Naive thymus-derived CD4-positive, alpha-beta T cell (primary cell): ENCODE results near the gene KRT79. TPM values are rescaled to one million over a fixed set of nuclear protein-coding genes. Genes with fewer than 3 reads are reported as not detected.
"Not testable (repeated sequence)": the region's sequence is repeated elsewhere in the genome, so short reads cannot be mapped to it uniquely, and the experiment has no call there.

Experiments used
- ATAC-seq: fragments of 150-1000 bp; cut with Tn5 transposase; 2 replicates; pipeline ENCODE4 v1.10.0; 2021; ENCODE audit warnings: mild to moderate bottlenecking, moderate library complexity
- CTCF ChIA-PET: fragments of 350-600 bp; sonication (Branson Sonifier 250); formaldehyde crosslinking; loops from one replicate; lab custom pipeline; 2021; ENCODE audit warnings: antibody characterized with exemption; lab: Charles Lee
- POLR2A ChIA-PET: fragments of 350-600 bp; sonication (Branson Sonifier 250); formaldehyde crosslinking; loops from one replicate; lab custom pipeline; 2021; ENCODE audit warnings: antibody characterized with exemption, inconsistent platforms; lab: Charles Lee
- DNase-seq, 9 donors: peaks; one replicate each; pipeline versions ENCODE4 v3.0.0 to v3.0.0-alpha.2; 2020 to 2022; ENCODE audit warnings: mixed read lengths in 1 of 9
- H3K27ac ChIP-seq: one replicate; pipeline ENCODE4 v1.7.0; 2013; ENCODE audit warnings: mild to moderate bottlenecking, low read depth, low read length, moderate library complexity
- H3K27me3 ChIP-seq, 2 donors: one replicate each; pipeline ENCODE4 v1.7.0; 2013; ENCODE audit warnings: low read length in 2 of 2, mild to moderate bottlenecking in 2 of 2, moderate library complexity in 2 of 2; ENCODE audit not compliant: control insufficient read depth in 2 of 2, insufficient read depth in 2 of 2
- H3K36me3 ChIP-seq, 3 experiments: 1 replicate in 2 of 3; 2 replicates in 1 of 3; pipeline ENCODE4 v1.7.0; 2013; ENCODE audit warnings: low read length in 3 of 3, mild to moderate bottlenecking in 3 of 3, moderate library complexity in 1 of 3; ENCODE audit not compliant: insufficient read depth in 3 of 3, control insufficient read depth in 2 of 3
- H3K4me1 ChIP-seq, 2 donors: one replicate each; pipeline ENCODE4 v1.7.0; 2013; ENCODE audit warnings: low read length in 2 of 2, mild to moderate bottlenecking in 2 of 2, moderate library complexity in 1 of 2; ENCODE audit not compliant: control insufficient read depth in 2 of 2, insufficient read depth in 2 of 2
- H3K4me3 ChIP-seq: 2 replicates; pipeline ENCODE4 v1.7.0; 2013; ENCODE audit warnings: mild to moderate bottlenecking, low read length
- H3K9me3 ChIP-seq, 3 experiments: 1 replicate in 2 of 3; 2 replicates in 1 of 3; pipeline ENCODE4 v1.7.0; 2013; ENCODE audit warnings: low read length in 3 of 3; ENCODE audit not compliant: control insufficient read depth in 2 of 3
- H3K27ac Mint-ChIP-seq, 9 donors: one replicate each; pipeline ENCODE4 v1.8.0; 2020 to 2022; ENCODE audit warnings: mixed read lengths in 9 of 9, mild to moderate bottlenecking in 8 of 9, moderate library complexity in 5 of 9, inconsistent platforms in 2 of 9
- H3K27me3 Mint-ChIP-seq, 5 donors: one replicate each; pipeline ENCODE4 v1.8.0; 2021 to 2022; ENCODE audit warnings: mixed read lengths in 5 of 5, mild to moderate bottlenecking in 1 of 5
- H3K36me3 Mint-ChIP-seq, 5 donors: one replicate each; pipeline ENCODE4 v1.8.0; 2020 to 2022; ENCODE audit warnings: mixed read lengths in 5 of 5, mild to moderate bottlenecking in 3 of 5, inconsistent platforms in 1 of 5
- H3K4me1 Mint-ChIP-seq, 7 donors: one replicate each; pipeline ENCODE4 v1.8.0; 2020 to 2022; ENCODE audit warnings: mixed read lengths in 7 of 7, mild to moderate bottlenecking in 3 of 7, inconsistent platforms in 1 of 7
- H3K4me3 Mint-ChIP-seq, 10 donors: one replicate each; pipeline ENCODE4 v1.8.0; 2020 to 2022; ENCODE audit warnings: mild to moderate bottlenecking in 10 of 10, mixed read lengths in 10 of 10, moderate library complexity in 6 of 10, inconsistent platforms in 2 of 10
- H3K9me3 Mint-ChIP-seq, 11 donors: one replicate each; pipeline ENCODE4 v1.8.0; 2020 to 2022; ENCODE audit warnings: mixed read lengths in 11 of 11, mild to moderate bottlenecking in 4 of 11, inconsistent platforms in 1 of 11, moderate library complexity in 1 of 11
- intact Hi-C, 2 donors: fragments of 100-400 bp; cut with micrococcal nuclease; formaldehyde crosslinking; loops; one replicate each; pipeline ENCODE4 v1.15.1; 2023
- polyA plus RNA-seq, 2 donors: library from polyadenylated mRNA; unstranded; fragments of 300-500 nt; fragmentation: Illumina TruSeq; gene quantifications; one replicate each; pipeline ENCODE4 v1.2.3, GENCODE V29; 2021
- total RNA-seq, 6 experiments: library from RNA in 5 of 6; stranded (reverse) in 5 of 6; gene quantifications; 1 replicate in 5 of 6; 2 replicates in 1 of 6; pipeline ENCODE4 v1.2.3 and lab custom pipeline; 2021 to 2026

Gene KRT79
- total and polyA plus RNA-seq, 7 experiments from 2014 or later = not detected

- Histone ChIP-seq H3K27ac (no peak overlapping the region), H3K36me3 (no peaks in the 10 kb centered on the region), H3K27me3 (no peaks in the 10 kb centered on the region), H3K4me3 (no peak overlapping the region), H3K4me1 (peaks cover 0 to 2% of the 10 kb centered on the region in 2 donors), H3K9me3 (no peaks in the 10 kb centered on the region)
- H3K9me3 Mint-ChIP-seq = no peaks in the 10 kb centered on the region
- no peak for ATAC-seq
- no peak overlapping the region for H3K4me3 Mint-ChIP-seq
- peaks cover 2 to 20% (median 13%) of the 10 kb centered on the region in 7 donors for H3K4me1 Mint-ChIP-seq
- H3K27me3 Mint-ChIP-seq = no peaks in the 10 kb centered on the region
- H3K27ac Mint-ChIP-seq = no peak overlapping the region
- ChIA-PET CTCF (interaction anchor here (0.6 to 0.8 kb wide), 3 partner anchors 12 to 276 kb away, joined by 3 to 6 read pairs (median 5); no protein-coding TSS in a partner anchor), POLR2A (no interaction called here)
- H3K36me3 Mint-ChIP-seq = no peaks in the 10 kb centered on the region
- intact Hi-C loops = no loop called here
- DNase-seq = no peak
Observed at GRCh38 chr12:52862023-52862422, 27.9 kb upstream of the KRT79 start.

- Mint-ChIP-seq H3K27me3 (no peaks in the 10 kb centered on the region), H3K4me3 (no peak overlapping the region), H3K36me3 (no peaks in the 10 kb centered on the region), H3K27ac (peak overlapping the region in 1 of 9 donors; percentile 38), H3K4me1 (peaks cover 0 to 17% (median 10%) of the 10 kb centered on the region in 7 donors), H3K9me3 (no peaks in the 10 kb centered on the region)
- no peaks in the 10 kb centered on the region for H3K27me3 ChIP-seq
- ChIA-PET POLR2A (no interaction called here), CTCF (interaction anchor here (0.7 to 0.8 kb wide), 2 partner anchors 19 to 276 kb away, joined by 3 to 5 read pairs; no protein-coding TSS in a partner anchor)
- H3K4me1 ChIP-seq = no peaks in the 10 kb centered on the region
- H3K27ac ChIP-seq = no peak overlapping the region
- H3K9me3 ChIP-seq = no peaks in the 10 kb centered on the region
- intact Hi-C loops = no loop called here
- no peaks in the 10 kb centered on the region for H3K36me3 ChIP-seq
- H3K4me3 ChIP-seq = no peak overlapping the region
- no peak for ATAC-seq
- no peak for DNase-seq
Observed at GRCh38 chr12:52861511-52861910, 27.4 kb upstream of the KRT79 start.

GRCh38 chr12:52860102-52860823, 26.2 kb upstream of the KRT79 start:
- Histone ChIP-seq H3K36me3 (no peaks in the 10 kb centered on the region), H3K27ac (no peak overlapping the region), H3K4me3 (no peak overlapping the region), H3K27me3 (no peaks in the 10 kb centered on the region), H3K4me1 (no peaks in the 10 kb centered on the region), H3K9me3 (no peaks in the 10 kb centered on the region)
- intact Hi-C loops = no loop called here
- ChIA-PET POLR2A (no interaction called here), CTCF (interaction anchor here (0.8 to 1.2 kb wide), 3 partner anchors 10 to 250 kb away, joined by 3 read pairs; no protein-coding TSS in a partner anchor)
- Mint-ChIP-seq H3K27me3 (no peaks in the 10 kb centered on the region), H3K9me3 (peaks cover 0 to 3% (median 0%) of the 10 kb centered on the region in 11 donors), H3K36me3 (no peaks in the 10 kb centered on the region), H3K4me1 (peaks cover 0 to 15% (median 10%) of the 10 kb centered on the region in 7 donors), H3K4me3 (no peak overlapping the region), H3K27ac (peak overlapping the region in 3 of 9 donors; percentile 17 to 48 (median 36))
- ATAC-seq (peak; percentile 42), DNase-seq (no peak)

- Histone ChIP-seq H3K4me3 (no peak overlapping the region), H3K9me3 (no peaks in the 10 kb centered on the region), H3K36me3 (no peaks in the 10 kb centered on the region), H3K27ac (no peak overlapping the region), H3K4me1 (no peaks in the 10 kb centered on the region), H3K27me3 (no peaks in the 10 kb centered on the region)
- Mint-ChIP-seq H3K36me3 (no peaks in the 10 kb centered on the region), H3K9me3 (peaks cover 0 to 4% (median 0%) of the 10 kb centered on the region in 11 donors), H3K27me3 (peaks cover 0 to 17% (median 0%) of the 10 kb centered on the region in 5 donors), H3K4me3 (no peak overlapping the region), H3K4me1 (peaks cover 0 to 12% (median 7%) of the 10 kb centered on the region in 7 donors), H3K27ac (no peak overlapping the region)
- POLR2A ChIA-PET = interaction anchor here (1.3 kb wide), 1 partner anchor 24 kb away, joined by 3 read pairs; no protein-coding TSS in a partner anchor
- CTCF ChIA-PET = no interaction called here
- no peak for DNase-seq
- ATAC-seq = no peak
- intact Hi-C loops = no loop called here
Observed at GRCh38 chr12:52857500-52857899, 23.4 kb upstream of the KRT79 start.

GRCh38 chr12:52856787-52857186, 22.7 kb upstream of the KRT79 start:
- Histone ChIP-seq H3K4me3 (no peak overlapping the region), H3K36me3 (no peaks in the 10 kb centered on the region), H3K27ac (no peak overlapping the region), H3K27me3 (no peaks in the 10 kb centered on the region), H3K9me3 (no peaks in the 10 kb centered on the region), H3K4me1 (no peaks in the 10 kb centered on the region)
- no peak overlapping the region for H3K27ac Mint-ChIP-seq
- CTCF ChIA-PET = interaction anchor here (0.7 kb wide), 1 partner anchor 8 kb away, joined by 3 read pairs; no protein-coding TSS in a partner anchor
- DNase-seq = no peak
- no peak overlapping the region for H3K4me3 Mint-ChIP-seq
- intact Hi-C loops = no loop called here
- H3K9me3 Mint-ChIP-seq = peaks cover 0 to 4% (median 0%) of the 10 kb centered on the region in 11 donors
- H3K4me1 Mint-ChIP-seq = peaks cover 0 to 12% (median 7%) of the 10 kb centered on the region in 7 donors
- no peak for ATAC-seq
- POLR2A ChIA-PET = interaction anchor here (1.3 kb wide), 1 partner anchor 24 kb away, joined by 3 read pairs; no protein-coding TSS in a partner anchor
- peaks cover 0 to 23% (median 0%) of the 10 kb centered on the region in 5 donors for H3K27me3 Mint-ChIP-seq
- H3K36me3 Mint-ChIP-seq = no peaks in the 10 kb centered on the region

GRCh38 chr12:52856077-52856476, 22.0 kb upstream of the KRT79 start:
- H3K36me3 Mint-ChIP-seq, H3K27ac ChIP-seq, H3K27ac Mint-ChIP-seq, intact Hi-C loops, H3K9me3 Mint-ChIP-seq, ATAC-seq, H3K4me3 ChIP-seq, H3K9me3 ChIP-seq, H3K4me3 Mint-ChIP-seq, H3K4me1 ChIP-seq, H3K27me3 ChIP-seq, DNase-seq, H3K36me3 ChIP-seq: not testable (repeated sequence)
- Mint-ChIP-seq H3K27me3 (peaks cover 0 to 23% (median 0%) of the 10 kb centered on the region in 5 donors), H3K4me1 (peaks cover 0 to 12% (median 7%) of the 10 kb centered on the region in 7 donors)
- ChIA-PET CTCF (interaction anchor here (0.7 kb wide), 1 partner anchor 8 kb away, joined by 3 read pairs; no protein-coding TSS in a partner anchor), POLR2A (interaction anchor here (1.3 kb wide), 1 partner anchor 23 kb away, joined by 3 read pairs; no protein-coding TSS in a partner anchor)
